Uterus (tissue), 4 donors: ENCODE results near the gene GALNT15. TPM values are rescaled to one million over a fixed set of nuclear protein-coding genes. Genes with fewer than 3 reads are reported as not detected.

Source experiments
- DNase-seq, 2 donors: peaks; one replicate each; pipeline ENCODE4 v3.0.0-alpha.2; 2019 to 2020
- H3K27ac ChIP-seq, 2 donors: fragments of 200-600 bp; sonication (generic); 1 replicate in 1 of 2; 2 replicates in 1 of 2; pipeline ENCODE4 v1.5.1; 2016 to 2018
- H3K27me3 ChIP-seq, 2 donors: fragments of 200-600 bp; sonication (generic); one replicate each; pipeline ENCODE4 v1.5.1; 2018 to 2019; ENCODE audit warnings: control low read depth in 1 of 2
- H3K36me3 ChIP-seq, 2 donors: fragments of 200-600 bp; sonication (generic); one replicate each; pipeline ENCODE4 v1.5.1; 2019; ENCODE audit warnings: control low read depth in 1 of 2
- H3K4me1 ChIP-seq, 2 donors: fragments of 200-600 bp; sonication (generic); one replicate each; pipeline ENCODE4 v1.5.1; 2018 to 2019; ENCODE audit warnings: control low read depth in 1 of 2
- H3K4me3 ChIP-seq, 2 donors: fragments of 200-600 bp; sonication (generic); 1 replicate in 1 of 2; 2 replicates in 1 of 2; pipeline ENCODE4 v1.5.1; 2018 to 2019; ENCODE audit warnings: mild to moderate bottlenecking in 1 of 2
- H3K9me3 ChIP-seq, 2 donors: fragments of 200-600 bp; sonication (generic); one replicate each; pipeline ENCODE4 v1.5.1; 2019; ENCODE audit warnings: control low read depth in 1 of 2
- CTCF ChIP-seq, 4 experiments: fragments of 200-600 bp in 2 of 4; fragments of 450-650 bp in 2 of 4; sonication (generic) in 2 of 4; IDR thresholded peaks; one replicate each; pipeline ENCODE4 v1.5.1; 2016 to 2019; ENCODE audit warnings: antibody characterized with exemption in 4 of 4, mild to moderate bottlenecking in 2 of 4, moderate library complexity in 1 of 4
- POLR2A ChIP-seq, 2 donors: fragments of 450-650 bp; IDR thresholded peaks; one replicate each; pipeline ENCODE4 v1.6.1; 2016; ENCODE audit warnings: antibody characterized with exemption in 2 of 2, mild to moderate bottlenecking in 1 of 2, moderate library complexity in 1 of 2
- intact Hi-C: fragments of 100-400 bp; cut with DNase I; formaldehyde crosslinking; loops from one replicate; pipeline ENCODE4 v1.15.1; 2023; ENCODE audit warnings: low total_unique reads
- total RNA-seq, 4 donors: library from RNA; depleted of rRNA in 3 of 4; stranded (reverse); fragments of >200 nt in 3 of 4; gene quantifications; one replicate each; pipeline versions ENCODE4 v1.1.0 to v1.2.4, GENCODE V29; 2014 to 2023
- donor health status: DM: yes; HTN: yes; CAD: no.

The GALNT15 gene
- total RNA-seq, 4 donors from 2014 or later = 6.6 to 85.2 (median 53.3) TPM

GRCh38 chr3:16229681-16230080, 55.2 kb downstream of the GALNT15 start:
- Histone ChIP-seq H3K27ac (no peak overlapping the region), H3K4me3 (no peak overlapping the region), H3K36me3 (no peaks in the 10 kb centered on the region), H3K27me3 (no peaks in the 10 kb centered on the region), H3K4me1 (no peaks in the 10 kb centered on the region), H3K9me3 (no peaks in the 10 kb centered on the region)
- intact Hi-C loops = no loop called here
- DNase-seq = no peak
- TF ChIP-seq POLR2A (IDR thresholded peaks at IDR 0.05) (no peak), CTCF (IDR thresholded peaks at IDR 0.05) (no peak)

DNA sequence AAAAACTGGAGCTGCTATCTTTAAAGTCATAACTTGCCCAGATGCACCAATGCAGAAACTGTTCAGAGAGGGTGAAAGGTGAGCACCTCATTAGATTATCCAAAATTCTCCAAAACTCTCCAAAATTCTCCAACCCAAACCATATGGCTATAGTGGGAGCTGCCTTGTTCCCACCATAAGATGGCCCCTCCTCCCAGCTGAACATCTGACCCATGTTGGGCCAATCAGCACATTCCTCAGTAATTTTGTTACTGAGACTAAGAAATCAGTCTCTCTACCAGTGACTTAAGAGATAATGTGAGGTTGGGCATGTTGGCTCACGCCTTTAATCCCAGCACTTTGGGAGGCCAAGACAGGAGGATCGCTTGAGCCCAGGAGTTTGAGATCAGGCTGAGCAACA, 57.5 kb downstream of the GALNT15 start:
- intact Hi-C loops = no loop called here
- Histone ChIP-seq H3K4me3 (no peak overlapping the region), H3K4me1 (no peaks in the 10 kb centered on the region), H3K36me3 (no peaks in the 10 kb centered on the region), H3K9me3 (no peaks in the 10 kb centered on the region), H3K27me3 (no peaks in the 10 kb centered on the region), H3K27ac (no peak overlapping the region)
- DNase-seq = no peak
- TF ChIP-seq POLR2A (IDR thresholded peaks at IDR 0.05) (no peak), CTCF (IDR thresholded peaks at IDR 0.05) (no peak)

- Histone ChIP-seq H3K27me3 (no peaks in the 10 kb centered on the region), H3K4me1 (no peaks in the 10 kb centered on the region), H3K4me3 (no peak overlapping the region), H3K27ac (no peak overlapping the region), H3K36me3 (no peaks in the 10 kb centered on the region), H3K9me3 (no peaks in the 10 kb centered on the region)
- TF ChIP-seq POLR2A (IDR thresholded peaks at IDR 0.05) (no peak), CTCF (IDR thresholded peaks at IDR 0.05) (no peak)
- intact Hi-C loops = no loop called here
- no peak for DNase-seq
Measured at GRCh38 chr3:16233806-16234205, 59.3 kb downstream of the GALNT15 start.

DNA sequence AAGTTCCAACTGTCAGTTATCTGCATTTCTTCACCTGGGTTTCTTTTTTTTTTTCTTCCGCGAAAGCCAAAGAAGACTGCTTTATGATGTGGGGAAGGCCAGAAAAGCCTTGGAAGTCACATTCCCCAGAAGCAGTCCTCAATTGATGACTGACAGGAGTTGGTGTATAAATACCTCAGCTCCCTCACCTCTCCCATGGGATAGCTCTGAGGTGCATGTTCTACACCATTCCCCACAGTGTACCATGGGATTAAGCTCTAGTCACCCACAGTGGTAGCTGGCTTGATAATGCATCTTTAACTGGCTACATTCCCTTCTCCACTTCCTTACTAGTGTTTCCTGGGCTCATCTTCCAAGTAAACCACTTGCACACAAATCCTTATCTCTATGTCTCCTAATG, 59.8 kb downstream of the GALNT15 start:
- Histone ChIP-seq H3K4me3 (no peak overlapping the region), H3K4me1 (no peaks in the 10 kb centered on the region), H3K9me3 (no peaks in the 10 kb centered on the region), H3K27ac (no peak overlapping the region), H3K36me3 (no peaks in the 10 kb centered on the region), H3K27me3 (no peaks in the 10 kb centered on the region)
- intact Hi-C loops = no loop called here
- TF ChIP-seq CTCF (IDR thresholded peaks at IDR 0.05) (no peak), POLR2A (IDR thresholded peaks at IDR 0.05) (no peak)
- DNase-seq = no peak

DNA sequence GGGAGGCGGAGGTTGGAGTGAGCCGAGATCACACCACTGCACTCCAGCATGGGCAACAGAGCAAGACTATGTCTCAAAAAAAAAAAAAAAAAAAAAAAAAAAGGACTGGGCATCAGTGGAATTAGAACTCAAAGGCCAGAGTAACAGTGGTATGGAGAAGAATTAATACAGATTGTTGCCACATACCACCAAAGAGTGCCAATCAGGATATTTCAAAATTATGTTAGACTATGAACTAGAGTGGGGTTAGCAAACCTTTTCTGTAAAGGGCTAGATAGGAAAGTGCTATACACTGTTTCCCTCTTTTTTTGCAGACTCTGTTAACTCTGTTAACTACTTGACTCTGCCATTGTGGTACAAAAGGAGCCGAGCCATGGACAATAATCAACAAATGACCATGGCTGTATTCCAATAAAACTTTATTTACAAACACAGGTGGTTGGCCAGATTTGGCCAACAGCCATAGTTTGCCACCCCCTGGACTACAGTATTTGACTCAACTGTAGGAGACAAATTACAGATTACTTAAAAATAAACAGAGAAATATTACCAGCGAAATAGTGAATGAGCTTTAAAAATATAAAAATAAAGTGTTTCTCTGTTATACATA, 61.7 kb downstream of the GALNT15 start:
- DNase-seq = no peak
- intact Hi-C loops = no loop called here
- no peak for TF ChIP-seq CTCF (IDR thresholded peaks at IDR 0.05)
- no peak for TF ChIP-seq POLR2A (IDR thresholded peaks at IDR 0.05)

More for the DNA sequence above, 61.7 kb downstream of the GALNT15 start:
- Histone ChIP-seq H3K27ac (no peak overlapping the region), H3K9me3 (no peaks in the 10 kb centered on the region), H3K36me3 (no peaks in the 10 kb centered on the region), H3K4me3 (no peak overlapping the region), H3K27me3 (no peaks in the 10 kb centered on the region), H3K4me1 (no peaks in the 10 kb centered on the region)
